H9 (cell line): ENCODE measurements around the gene OBSL1. TPM values are rescaled to one million over a fixed set of nuclear protein-coding genes. Genes with fewer than 3 reads are reported as not detected.

Experiments
- DNase-seq: peaks from one replicate; pipeline ENCODE4 v3.0.0-alpha.2; 2017
- H2AFZ ChIP-seq: one replicate; pipeline ENCODE4 v1.6.1; 2013; ENCODE audit warnings: mild to moderate bottlenecking, low read length, control low read depth, moderate library complexity
- H2AK5ac ChIP-seq: 2 replicates; pipeline ENCODE4 v1.6.1; 2013; ENCODE audit warnings: low read length, control low read depth, mixed read lengths; ENCODE audit not compliant: insufficient read length
- H2BK120ac ChIP-seq: one replicate; pipeline ENCODE4 v1.6.1; 2013; ENCODE audit warnings: low read depth, mild to moderate bottlenecking, low read length, control low read depth, inconsistent platforms; ENCODE audit not compliant: poor library complexity, severe bottlenecking
- H2BK12ac ChIP-seq: 2 replicates; pipeline ENCODE4 v1.6.1; 2013; ENCODE audit warnings: low read length, control low read depth, mixed read lengths, low read depth; ENCODE audit not compliant: insufficient read length
- H2BK15ac ChIP-seq: 2 replicates; pipeline ENCODE4 v1.6.1; 2013; ENCODE audit warnings: low read depth, low read length, control low read depth
- H2BK20ac ChIP-seq: one replicate; pipeline ENCODE4 v1.6.1; 2013; ENCODE audit warnings: low read depth, mild to moderate bottlenecking, low read length, control low read depth, inconsistent platforms; ENCODE audit not compliant: poor library complexity, severe bottlenecking
- H2BK5ac ChIP-seq: 2 replicates; pipeline ENCODE4 v1.6.1; 2013; ENCODE audit warnings: low read length, control low read depth, mixed read lengths; ENCODE audit not compliant: insufficient read length
- H3K14ac ChIP-seq: 2 replicates; pipeline ENCODE4 v1.6.1; 2013; ENCODE audit warnings: low read length, control low read depth; ENCODE audit not compliant: insufficient read depth
- H3K18ac ChIP-seq: 2 replicates; pipeline ENCODE4 v1.6.1; 2013; ENCODE audit warnings: low read depth, mild to moderate bottlenecking, mixed read lengths, low read length, control low read depth; ENCODE audit not compliant: insufficient read length
- H3K23ac ChIP-seq: 2 replicates; pipeline ENCODE4 v1.6.1; 2013; ENCODE audit warnings: low read length, control low read depth, mixed read lengths, low read depth; ENCODE audit not compliant: insufficient read length
- H3K23me2 ChIP-seq: 2 replicates; pipeline ENCODE4 v1.6.1; 2013; ENCODE audit warnings: low read depth, mild to moderate bottlenecking, mixed read lengths, low read length, control low read depth; ENCODE audit not compliant: insufficient read length, poor library complexity, severe bottlenecking
- H3K27ac ChIP-seq: 2 replicates; pipeline ENCODE4 v1.5.1; 2013; ENCODE audit warnings: low read length, control low read depth, mixed read lengths, low read depth; ENCODE audit not compliant: insufficient read length
- H3K27me3 ChIP-seq: 2 replicates; pipeline ENCODE4 v1.6.1; 2013; ENCODE audit warnings: low read length, control low read depth, inconsistent platforms; ENCODE audit not compliant: insufficient read depth
- H3K4ac ChIP-seq: 2 replicates; pipeline ENCODE4 v1.6.1; 2013; ENCODE audit warnings: low read depth, mild to moderate bottlenecking, control low read depth, inconsistent platforms, low read length, moderate library complexity
- H3K4me1 ChIP-seq: 2 replicates; pipeline ENCODE4 v1.6.1; 2013; ENCODE audit warnings: low read length, control low read depth, inconsistent platforms; ENCODE audit not compliant: insufficient read depth
- H3K4me2 ChIP-seq: 2 replicates; pipeline ENCODE4 v1.6.1; 2013; ENCODE audit warnings: low read length, control low read depth, mixed read lengths; ENCODE audit not compliant: insufficient read length, insufficient read depth
- H3K56ac ChIP-seq: 2 replicates; pipeline ENCODE4 v1.6.1; 2013; ENCODE audit warnings: low read depth, mild to moderate bottlenecking, mixed read lengths, low read length, control low read depth; ENCODE audit not compliant: insufficient read length
- H3K79me1 ChIP-seq: 2 replicates; pipeline ENCODE4 v1.6.1; 2013; ENCODE audit warnings: low read depth, mild to moderate bottlenecking, moderate library complexity, low read length, control low read depth, inconsistent platforms; ENCODE audit not compliant: insufficient read depth, poor library complexity, severe bottlenecking
- H3K79me2 ChIP-seq: 2 replicates; pipeline ENCODE4 v1.6.1; 2013; ENCODE audit warnings: low read length, control low read depth, inconsistent platforms; ENCODE audit not compliant: insufficient read depth
- H3K9ac ChIP-seq: 2 replicates; pipeline ENCODE4 v1.6.1; 2013; ENCODE audit warnings: low read length, control low read depth, mixed read lengths; ENCODE audit not compliant: insufficient read length; ENCODE audit errors: extremely low read depth
- H3K9me3 ChIP-seq: one replicate; pipeline ENCODE4 v1.6.1; 2013; ENCODE audit warnings: low read depth, low read length, inconsistent platforms; ENCODE audit not compliant: control insufficient read depth
- H3T11ph ChIP-seq: one replicate; pipeline ENCODE4 v1.6.1; 2013; ENCODE audit warnings: mild to moderate bottlenecking, low read length, control low read depth, inconsistent platforms
- H4K20me1 ChIP-seq: one replicate; pipeline ENCODE4 v1.6.1; 2013; ENCODE audit not compliant: control insufficient read depth, insufficient read length, insufficient read depth
- H4K5ac ChIP-seq: 2 replicates; pipeline ENCODE4 v1.6.1; 2013; ENCODE audit warnings: low read depth, mild to moderate bottlenecking, mixed read lengths, low read length, control low read depth; ENCODE audit not compliant: insufficient read length
- H4K8ac ChIP-seq: replicated peaks from 2 replicates; pipeline ENCODE4 v1.6.1; 2013; ENCODE audit warnings: low read length, control low read depth, mixed read lengths, low read depth; ENCODE audit not compliant: insufficient read length
- H4K91ac ChIP-seq: 2 replicates; pipeline ENCODE4 v1.6.1; 2013; ENCODE audit warnings: low read depth, mild to moderate bottlenecking, moderate library complexity, mixed read lengths, low read length, control low read depth; ENCODE audit not compliant: insufficient read length
- H3K27ac Mint-ChIP-seq, 3 experiments: 2 replicates in 2 of 3; 3 replicates in 1 of 3; pipeline ENCODE4 v1.8.0; 2020 to 2021; ENCODE audit warnings: mixed read lengths in 3 of 3, mild to moderate bottlenecking in 1 of 3, moderate library complexity in 1 of 3
- H3K27me3 Mint-ChIP-seq: 2 replicates; pipeline ENCODE4 v1.8.0; 2021; ENCODE audit warnings: low read depth, mild to moderate bottlenecking, moderate library complexity, mixed read lengths
- H3K36me3 Mint-ChIP-seq, 3 experiments: 2 replicates in 2 of 3; 3 replicates in 1 of 3; pipeline ENCODE4 v1.8.0; 2020 to 2021; ENCODE audit warnings: low read depth in 3 of 3, mixed read lengths in 3 of 3; ENCODE audit not compliant: insufficient read depth in 1 of 3
- H3K4me1 Mint-ChIP-seq, 2 experiments: 2 replicates each; pipeline ENCODE4 v1.8.0; 2020; ENCODE audit warnings: mixed read lengths in 2 of 2
- H3K4me3 Mint-ChIP-seq, 2 experiments: 2 replicates in 1 of 2; 3 replicates in 1 of 2; pipeline ENCODE4 v1.8.0; 2020 to 2021; ENCODE audit warnings: mild to moderate bottlenecking in 2 of 2, mixed read lengths in 2 of 2, moderate library complexity in 1 of 2
- H3K9me3 Mint-ChIP-seq, 2 experiments: 2 replicates in 1 of 2; 3 replicates in 1 of 2; pipeline ENCODE4 v1.8.0; 2020; ENCODE audit warnings: mild to moderate bottlenecking in 2 of 2, mixed read lengths in 2 of 2, moderate library complexity in 1 of 2
- WGBS: extraction: QIAGEN DNeasy Blood & Tissue Kit; methylation state at CpG from one replicate; pipeline ENCODE4 v1.1.7; 2013; ENCODE audit warnings: missing lambda C conversion rate, low lambda C conversion rate, mixed read lengths; ENCODE audit not compliant: insufficient read length; ENCODE audit errors: extremely low coverage; 5-methylcytosine and 5-hydroxymethylcytosine counted together
- total RNA-seq: library from RNA; stranded (reverse); gene quantifications from 2 replicates; pipeline ENCODE4 v1.2.1, GENCODE V29; 2021
- TF ChIP-seq, protein P1 (sequence below): fragments of 200-600 bp; sonication (generic); conservative IDR thresholded peaks from 3 replicates; pipeline ENCODE4 v1.8.0; 2021; ENCODE audit warnings: antibody characterized with exemption, mild to moderate bottlenecking

OBSL1 gene
- total RNA-seq, 1 experiment from 2014 or later: 140 TPM

DNA sequence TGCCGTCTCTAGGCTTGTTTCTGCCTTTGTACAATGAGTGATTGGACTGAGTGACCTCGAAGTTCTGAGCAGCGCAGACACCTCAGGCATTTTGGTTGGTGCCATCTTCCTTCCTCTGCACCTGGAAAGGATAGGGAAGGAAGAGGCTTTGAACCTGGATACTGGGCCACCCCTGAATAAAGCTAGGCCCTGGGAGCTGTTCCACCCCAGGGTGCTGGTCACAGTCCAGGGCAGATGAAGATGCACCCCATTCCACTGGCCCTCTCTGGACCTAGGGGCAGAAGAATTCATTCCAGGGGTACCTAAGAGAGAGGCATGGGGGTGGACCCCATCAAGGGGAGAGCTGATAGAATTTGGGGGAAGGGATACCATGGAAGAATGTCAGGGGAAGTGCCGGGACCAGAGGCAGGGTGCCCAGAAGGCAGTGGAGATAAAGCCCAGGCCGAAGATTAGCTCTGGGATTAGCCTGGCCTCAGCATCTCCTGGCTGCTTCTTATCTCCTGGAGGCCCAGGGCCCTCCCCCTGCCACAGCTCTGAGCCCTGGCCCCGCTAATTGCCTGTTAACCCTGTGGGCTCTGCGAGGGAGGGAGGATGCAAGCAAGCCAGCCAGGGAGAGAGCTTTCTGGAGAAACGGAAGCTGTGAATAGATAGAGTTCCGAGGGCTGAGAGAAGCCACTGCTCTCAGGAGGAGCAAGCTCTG lies 45.7 kb downstream of the OBSL1 start:
- peaks cover 58% of the 10 kb centered on the region for H3K27me3 Mint-ChIP-seq
- Histone ChIP-seq H3K4ac (no peak overlapping the region), H3K79me1 (no peaks in the 10 kb centered on the region), H3K14ac (no peak overlapping the region), H3K9me3 (no peaks in the 10 kb centered on the region), H3T11ph (no peak overlapping the region), H4K8ac (no peak overlapping the region), H2AFZ (no peak overlapping the region), H4K20me1 (no peaks in the 10 kb centered on the region), H3K18ac (no peak overlapping the region), H2BK12ac (no peak overlapping the region), H3K27ac (no peak overlapping the region), H3K23ac (no peak overlapping the region), H2BK20ac (no peak overlapping the region), H3K4me1 (peaks cover 3% of the 10 kb centered on the region; the same call in 1 of the 2 replicates), H2BK15ac (no peak overlapping the region), H4K5ac (no peak overlapping the region), H3K4me2 (no peak overlapping the region), H3K79me2 (no peaks in the 10 kb centered on the region), H3K56ac (no peak overlapping the region), H3K9ac (no peak overlapping the region), H2BK120ac (no peak overlapping the region), H2BK5ac (no peak overlapping the region), H3K27me3 (no peaks in the 10 kb centered on the region; the same call in 1 of the 2 replicates), H3K23me2 (peaks cover 7% of the 10 kb centered on the region), H2AK5ac (no peak overlapping the region), H4K91ac (no peak overlapping the region)
- no CpG with 5 or more reads among the region's 9 CpGs for whole genome bisulfite sequencing
- peak overlapping the region in 1 of 2 experiments; percentile 11; a peak in 1 of 5 replicates for H3K4me3 Mint-ChIP-seq
- DNase-seq: no peak
- peaks cover 52 to 64% of the 10 kb centered on the region in 2 experiments for H3K4me1 Mint-ChIP-seq
- no peaks in the 10 kb centered on the region for H3K36me3 Mint-ChIP-seq
- H3K9me3 Mint-ChIP-seq: no peaks in the 10 kb centered on the region; a peak in 1 of 5 replicates
- TF ChIP-seq, protein P1, sequence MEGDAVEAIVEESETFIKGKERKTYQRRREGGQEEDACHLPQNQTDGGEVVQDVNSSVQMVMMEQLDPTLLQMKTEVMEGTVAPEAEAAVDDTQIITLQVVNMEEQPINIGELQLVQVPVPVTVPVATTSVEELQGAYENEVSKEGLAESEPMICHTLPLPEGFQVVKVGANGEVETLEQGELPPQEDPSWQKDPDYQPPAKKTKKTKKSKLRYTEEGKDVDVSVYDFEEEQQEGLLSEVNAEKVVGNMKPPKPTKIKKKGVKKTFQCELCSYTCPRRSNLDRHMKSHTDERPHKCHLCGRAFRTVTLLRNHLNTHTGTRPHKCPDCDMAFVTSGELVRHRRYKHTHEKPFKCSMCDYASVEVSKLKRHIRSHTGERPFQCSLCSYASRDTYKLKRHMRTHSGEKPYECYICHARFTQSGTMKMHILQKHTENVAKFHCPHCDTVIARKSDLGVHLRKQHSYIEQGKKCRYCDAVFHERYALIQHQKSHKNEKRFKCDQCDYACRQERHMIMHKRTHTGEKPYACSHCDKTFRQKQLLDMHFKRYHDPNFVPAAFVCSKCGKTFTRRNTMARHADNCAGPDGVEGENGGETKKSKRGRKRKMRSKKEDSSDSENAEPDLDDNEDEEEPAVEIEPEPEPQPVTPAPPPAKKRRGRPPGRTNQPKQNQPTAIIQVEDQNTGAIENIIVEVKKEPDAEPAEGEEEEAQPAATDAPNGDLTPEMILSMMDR: no peak
- H3K27ac Mint-ChIP-seq: no peak overlapping the region; a peak in 1 of 7 replicates
